Aortic smooth muscle cell (primary cell): Measurements from ENCODE around the gene SELENOV. TPM values are rescaled to one million over a fixed set of nuclear protein-coding genes. Genes with fewer than 3 reads are reported as not detected.

Experiments used
- total RNA-seq: library from RNA; depleted of rRNA; stranded (reverse); fragments of >200 nt; gene quantifications from 2 replicates; pipeline ENCODE4 v1.2.3, GENCODE V29; 2014

Gene SELENOV, protein sequence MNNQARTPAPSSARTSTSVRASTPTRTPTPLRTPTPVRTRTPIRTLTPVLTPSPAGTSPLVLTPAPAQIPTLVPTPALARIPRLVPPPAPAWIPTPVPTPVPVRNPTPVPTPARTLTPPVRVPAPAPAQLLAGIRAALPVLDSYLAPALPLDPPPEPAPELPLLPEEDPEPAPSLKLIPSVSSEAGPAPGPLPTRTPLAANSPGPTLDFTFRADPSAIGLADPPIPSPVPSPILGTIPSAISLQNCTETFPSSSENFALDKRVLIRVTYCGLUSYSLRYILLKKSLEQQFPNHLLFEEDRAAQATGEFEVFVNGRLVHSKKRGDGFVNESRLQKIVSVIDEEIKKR
- not detected in 2 replicates for total RNA-seq

DNA sequence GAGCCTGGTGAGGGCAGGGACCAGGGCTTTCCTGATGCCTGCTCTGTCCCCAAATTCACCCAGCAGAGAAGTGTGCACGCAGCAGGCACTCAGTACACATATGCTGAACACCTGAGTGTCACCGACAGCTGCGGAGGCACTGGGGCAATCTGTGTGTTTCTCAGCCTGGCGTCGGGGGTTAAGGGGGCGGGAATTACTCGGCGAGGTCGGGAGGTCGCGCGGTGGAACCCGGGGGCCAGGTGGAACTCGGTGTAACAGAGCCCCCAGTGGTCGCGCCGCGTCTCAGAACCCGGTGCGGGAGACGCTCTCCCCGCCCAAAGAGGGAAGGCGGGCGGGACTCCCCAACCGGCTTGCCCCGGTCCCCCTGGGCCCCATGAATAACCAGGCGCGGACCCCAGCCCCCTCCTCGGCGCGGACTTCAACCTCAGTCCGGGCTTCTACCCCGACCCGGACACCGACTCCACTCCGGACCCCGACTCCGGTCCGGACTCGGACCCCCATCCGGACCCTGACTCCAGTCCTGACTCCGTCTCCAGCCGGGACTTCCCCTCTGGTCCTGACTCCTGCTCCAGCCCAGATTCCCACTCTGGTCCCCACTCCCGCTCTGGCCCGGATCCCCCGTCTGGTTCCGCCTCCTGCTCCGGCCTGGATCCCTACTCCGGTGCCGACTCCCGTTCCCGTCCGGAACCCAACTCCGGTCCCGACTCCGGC is at the start of gene SELENOV:
Gene SELENOV, plus strand, starts transcription at position 300 of the 711 bp plus-strand sequence. Its CDS starts 74 bp downstream, at position 374.

DNA sequence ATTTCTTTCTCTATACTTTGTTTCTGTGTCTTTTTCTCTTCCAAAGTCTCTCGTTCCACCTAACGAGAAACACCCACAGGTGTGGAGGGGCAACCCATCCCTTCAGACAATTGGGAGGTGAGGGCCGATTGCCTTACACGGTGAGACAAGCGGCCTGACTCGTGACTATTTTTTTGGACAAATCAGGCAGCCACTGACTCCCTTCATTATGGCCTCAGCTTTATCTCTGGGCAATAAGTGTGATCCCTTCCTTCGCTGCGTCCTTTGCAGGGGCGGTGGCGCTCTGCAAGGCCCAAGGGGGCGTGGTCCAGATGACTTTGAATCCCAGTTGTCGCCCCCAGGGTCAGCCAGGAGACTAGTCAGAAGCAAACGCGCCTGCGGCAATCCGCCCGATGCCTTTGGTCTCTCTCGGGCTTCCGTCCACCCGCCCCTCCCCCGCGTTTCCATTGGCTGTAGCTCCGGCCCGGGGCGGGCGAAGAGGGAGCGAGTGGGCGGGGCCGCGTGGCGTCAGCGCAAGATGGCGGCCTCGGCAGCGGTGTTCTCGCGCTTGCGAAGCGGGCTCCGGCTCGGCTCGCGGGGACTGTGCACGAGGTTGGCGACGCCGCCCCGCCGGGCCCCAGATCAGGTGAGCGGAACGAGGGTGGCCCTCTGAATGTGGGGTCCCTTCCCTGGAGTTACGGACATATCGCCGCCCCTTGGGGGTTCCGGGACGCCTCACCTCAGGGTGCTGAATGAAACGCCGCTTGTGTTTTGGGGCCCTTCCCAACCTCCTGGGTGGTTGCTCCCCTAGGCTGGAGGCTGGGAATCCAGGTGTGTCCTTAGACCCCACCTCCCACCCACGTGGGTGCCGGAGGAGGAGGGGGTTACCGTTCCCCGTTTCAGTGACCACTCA is 34.4 kb upstream of the SELENOV start, which contains the start of gene TIMM50:
Gene TIMM50, plus strand, starts transcription at position 502 of the 892 bp plus-strand sequence. Its CDS starts 16 bp downstream, at position 518.

DNA sequence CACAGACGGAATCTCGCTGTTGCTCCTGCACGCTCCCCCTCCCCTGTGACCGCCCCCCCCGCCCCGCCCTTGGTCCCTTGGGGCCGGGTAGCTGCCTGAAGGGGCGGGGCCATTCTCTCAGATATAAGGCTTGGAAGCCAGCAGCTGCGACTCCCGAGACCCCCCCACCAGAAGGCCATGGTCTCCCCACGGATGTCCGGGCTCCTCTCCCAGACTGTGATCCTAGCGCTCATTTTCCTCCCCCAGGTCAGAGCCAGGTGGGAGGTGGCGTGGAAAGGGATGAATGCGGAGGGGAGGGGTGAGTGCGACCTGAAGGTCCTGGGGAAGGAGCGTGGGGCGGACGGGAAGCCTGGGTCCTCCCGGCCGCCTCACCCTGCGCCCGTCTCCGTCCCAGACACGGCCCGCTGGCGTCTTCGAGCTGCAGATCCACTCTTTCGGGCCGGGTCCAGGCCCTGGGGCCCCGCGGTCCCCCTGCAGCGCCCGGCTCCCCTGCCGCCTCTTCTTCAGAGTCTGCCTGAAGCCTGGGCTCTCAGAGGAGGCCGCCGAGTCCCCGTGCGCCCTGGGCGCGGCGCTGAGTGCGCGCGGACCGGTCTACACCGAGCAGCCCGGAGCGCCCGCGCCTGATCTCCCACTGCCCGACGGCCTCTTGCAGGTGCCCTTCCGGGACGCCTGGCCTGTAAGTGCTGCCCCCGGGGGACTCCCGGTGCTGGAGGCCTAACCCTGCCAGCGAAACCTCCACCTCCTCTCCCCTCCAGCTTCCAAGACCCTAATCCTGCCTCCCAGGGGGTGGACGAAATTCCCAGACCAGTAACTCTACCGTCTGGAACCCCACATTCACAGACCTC is 15.9 kb upstream of the SELENOV start, which contains the start of gene DLL3:
Gene DLL3, plus strand, starts transcription at position 150 of the 845 bp plus-strand sequence. Its CDS starts 28 bp downstream, at position 178.

DNA sequence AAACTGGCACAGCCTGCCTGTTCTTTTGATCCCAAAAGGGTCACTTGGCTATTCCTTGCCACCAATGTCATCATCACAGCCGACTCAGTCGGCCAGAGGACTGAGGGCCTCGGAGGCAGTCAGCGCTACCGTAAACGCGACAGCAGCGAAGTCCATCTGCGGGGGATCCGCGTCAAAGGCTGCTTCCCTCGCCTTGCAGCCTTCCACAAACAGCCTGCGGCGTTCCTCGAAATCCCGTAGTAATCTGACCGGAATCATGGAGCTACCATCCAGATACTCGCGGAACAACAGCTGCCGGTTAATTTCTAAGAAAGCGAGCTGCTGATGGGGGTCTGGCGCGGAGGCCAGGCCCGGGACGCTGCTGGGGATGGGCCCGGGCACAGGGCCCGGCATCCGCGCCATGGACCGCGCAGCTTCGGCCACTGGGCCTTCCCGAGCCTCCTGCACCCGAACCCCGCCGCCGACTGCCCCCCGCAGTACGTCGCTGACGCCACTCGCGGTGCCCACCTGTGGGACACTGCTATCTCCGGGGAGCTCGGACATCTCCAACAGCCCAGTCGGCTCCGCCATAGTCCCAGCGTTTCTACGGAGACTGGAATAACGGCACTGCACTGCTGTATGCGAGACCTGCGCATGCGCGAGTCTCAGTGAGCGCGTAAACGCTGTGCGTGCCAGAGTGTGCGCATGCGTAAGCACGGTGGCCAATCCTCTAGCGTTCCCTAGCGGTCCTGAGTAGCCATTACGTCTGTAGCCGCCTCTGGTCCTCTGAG is 17.5 kb downstream of the SELENOV start, which contains the start of gene EID2B:
Gene EID2B, minus strand, starts transcription at position 620 of the 770 bp plus-strand sequence. Its CDS starts 50 bp downstream, at position 570.

DNA sequence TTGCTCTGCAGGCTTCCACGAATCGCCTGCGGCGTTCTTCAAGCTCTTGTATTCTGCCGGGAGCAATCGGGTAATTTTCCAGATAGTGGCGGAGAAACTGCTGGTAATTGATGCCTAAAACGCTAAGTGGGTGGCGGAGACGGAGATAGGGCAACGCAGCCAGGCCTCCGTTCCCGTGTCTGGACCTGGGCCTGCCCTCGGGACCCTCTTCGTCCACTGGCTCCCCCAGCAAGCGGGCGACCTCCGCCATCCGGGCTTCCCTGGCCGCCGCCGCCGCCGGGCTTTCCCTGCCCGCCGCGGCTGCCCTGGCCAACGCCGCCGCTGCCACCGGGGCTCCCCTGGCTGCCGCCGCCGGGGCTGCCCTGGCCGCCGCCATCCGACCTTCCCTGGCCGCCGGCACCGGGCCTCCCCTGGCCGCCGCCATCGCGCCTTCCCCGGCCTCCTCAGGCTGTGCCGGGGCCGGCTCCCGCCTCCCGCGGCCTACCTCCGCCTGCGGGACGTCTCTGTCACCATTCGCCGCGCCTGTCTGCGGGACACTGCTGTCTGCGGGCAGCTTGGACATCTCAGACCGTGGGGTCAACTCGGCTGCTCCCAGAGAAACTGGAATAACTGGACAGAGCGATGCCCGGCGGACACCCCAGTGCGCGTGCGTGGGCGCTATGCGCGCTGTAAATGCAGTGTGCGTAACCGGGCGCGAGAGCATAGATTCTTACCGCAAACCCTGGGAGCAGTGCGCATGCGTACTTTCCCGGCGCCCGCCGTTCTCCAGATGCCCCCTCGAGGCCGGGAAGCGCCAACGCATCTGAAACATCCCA is 24.8 kb downstream of the SELENOV start, which contains the start of gene EID2:
Gene EID2, minus strand, starts transcription at position 644 of the 815 bp plus-strand sequence. Its CDS starts 82 bp downstream, at position 562.

Other genes with a start within 250 kb of the SELENOV start
- not detected in 2 replicates for gene IFNL2, start 246.7 kb upstream of the SELENOV start, total RNA-seq
- not detected in 2 replicates for gene IFNL1, start 218.7 kb upstream of the SELENOV start, total RNA-seq
- gene LRFN1, start 194.3 kb upstream of the SELENOV start, total RNA-seq, result under 0.01 TPM in 1 of 2 replicates, not detected in the other
- 0.87 and 2.6 TPM in 2 replicates for gene GMFG, start 179.1 kb upstream of the SELENOV start, total RNA-seq
- gene SAMD4B, start 172.7 kb upstream of the SELENOV start, total RNA-seq, result 33.6 and 40.2 TPM in 2 replicates
- 44.8 and 65.8 TPM in 2 replicates for gene PAF1, start 124.0 kb upstream of the SELENOV start, total RNA-seq
- 13.9 and 14.5 TPM in 2 replicates for gene MED29, start 123.8 kb upstream of the SELENOV start, total RNA-seq
- gene ZFP36, start 108.3 kb upstream of the SELENOV start, total RNA-seq, result 2.5 and 5.2 TPM in 2 replicates
- 18.1 and 29.5 TPM in 2 replicates for gene PLEKHG2, start 102.5 kb upstream of the SELENOV start, total RNA-seq
- 38.5 and 131 TPM in 2 replicates for gene RPS16, start 79.2 kb upstream of the SELENOV start, total RNA-seq
- 58.9 and 87.9 TPM in 2 replicates for gene SUPT5H, start 69.6 kb upstream of the SELENOV start, total RNA-seq
- gene TIMM50, start 34.3 kb upstream of the SELENOV start, total RNA-seq, result 50.5 and 68.8 TPM in 2 replicates
- 0.06 TPM in 1 of 2 replicates, not detected in the other for gene DLL3, start 16.2 kb upstream of the SELENOV start, total RNA-seq
- 3.4 and 4.2 TPM in 2 replicates for gene EID2B, start 17.7 kb downstream of the SELENOV start, total RNA-seq
- gene EID2, start 25.0 kb downstream of the SELENOV start, total RNA-seq, result 10.1 and 11.9 TPM in 2 replicates
- not detected in 2 replicates for gene LGALS13, start 87.4 kb downstream of the SELENOV start, total RNA-seq
- gene LGALS16, start 140.8 kb downstream of the SELENOV start, total RNA-seq, result not detected in 2 replicates
- gene LGALS14, start 189.3 kb downstream of the SELENOV start, total RNA-seq, result not detected in 2 replicates
- not detected in 2 replicates for gene CLC, start 222.9 kb downstream of the SELENOV start, total RNA-seq